Stimulated activated CD4-positive, alpha-beta T cell treated with anti-CD3 and anti-CD28 coated beads, TNF-alpha, amount 100 ng/mL, for 4 hours (primary cell): ENCODE measurements around the gene MOB3A.
A peak's percentile ranks its signal among the peaks of the same experiment; 100 is the strongest.

Experiments used
- DNase-seq, 3 experiments: peaks; one replicate each; pipeline ENCODE4 v3.0.0-alpha.2; 2020; ENCODE audit warnings: low read depth in 3 of 3

The MOB3A gene

GRCh38 chr19:2046046-2046907, 49.8 kb downstream of the MOB3A start:
- DNase-seq: no peak

GRCh38 chr19:2045501-2046045, 50.6 kb downstream of the MOB3A start:
- DNase-seq: no peak

- DNase-seq: no peak
Measured at GRCh38 chr19:2044709-2045500, 51.2 kb downstream of the MOB3A start.

- no peak for DNase-seq
Measured at GRCh38 chr19:2043961-2044708, 52.0 kb downstream of the MOB3A start.

- DNase-seq: no peak
Measured at GRCh38 chr19:2043251-2043641, 52.9 kb downstream of the MOB3A start.

GRCh38 chr19:2042485-2043250, 53.5 kb downstream of the MOB3A start:
- no peak for DNase-seq

GRCh38 chr19:2041683-2042484, 54.2 kb downstream of the MOB3A start:
- DNase-seq: peak; percentile 99 to 100 (median 100)

- no peak for DNase-seq
Measured at GRCh38 chr19:2041433-2041682, 54.8 kb downstream of the MOB3A start.

- DNase-seq: no peak
Measured at GRCh38 chr19:2040647-2041432, 55.3 kb downstream of the MOB3A start.

- no peak for DNase-seq
Measured at GRCh38 chr19:2039959-2040646, 56.0 kb downstream of the MOB3A start.

- DNase-seq: no peak
Measured at GRCh38 chr19:2039089-2039958, 56.8 kb downstream of the MOB3A start.

- DNase-seq: no peak
Measured at GRCh38 chr19:2038284-2039088, 57.6 kb downstream of the MOB3A start.

- no peak for DNase-seq
Measured at GRCh38 chr19:2037651-2038255, 58.4 kb downstream of the MOB3A start.

GRCh38 chr19:2036424-2036823, 59.7 kb downstream of the MOB3A start:
- no peak for DNase-seq

- DNase-seq: no peak
Measured at GRCh38 chr19:2035590-2035991, 60.5 kb downstream of the MOB3A start.

- DNase-seq: no peak
Measured at GRCh38 chr19:2034729-2035589, 61.2 kb downstream of the MOB3A start.
